HG03064 (cell line): ENCODE results near the gene MCEMP1.

Source experiments
- ATAC-seq: cut with Tn5 transposase; IDR thresholded peaks from one replicate; pipeline ENCODE4 v1.9.1; 2021; ENCODE audit warnings: low read depth; ENCODE audit not compliant: unreplicated experiment

The MCEMP1 gene

GRCh38 chr19:7670150-7670783 lies 6.6 kb upstream of the MCEMP1 start:
- ATAC-seq: no peak

DNA sequence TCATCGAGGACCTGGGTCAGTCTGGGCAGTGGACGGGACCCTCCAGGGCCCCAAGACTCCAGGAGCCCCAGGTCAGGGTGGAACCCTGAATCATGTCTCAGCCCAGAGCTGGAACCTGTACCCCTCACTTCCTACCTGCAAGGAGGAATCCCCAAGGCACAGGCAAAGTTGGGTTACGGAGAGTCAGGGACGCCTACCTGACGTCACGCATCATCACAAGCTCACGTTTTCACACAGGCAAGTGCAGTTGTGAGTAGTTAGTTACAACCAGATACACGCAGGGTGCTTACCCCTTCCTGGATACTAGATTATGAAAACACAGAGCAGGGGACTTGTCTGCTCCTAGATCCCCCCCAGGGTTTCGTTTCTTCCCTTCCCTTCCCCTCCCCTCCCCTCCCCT lies 6.1 kb upstream of the MCEMP1 start:
- no peak for ATAC-seq

GRCh38 chr19:7672522-7672921 lies 4.4 kb upstream of the MCEMP1 start:
- ATAC-seq: no peak

DNA sequence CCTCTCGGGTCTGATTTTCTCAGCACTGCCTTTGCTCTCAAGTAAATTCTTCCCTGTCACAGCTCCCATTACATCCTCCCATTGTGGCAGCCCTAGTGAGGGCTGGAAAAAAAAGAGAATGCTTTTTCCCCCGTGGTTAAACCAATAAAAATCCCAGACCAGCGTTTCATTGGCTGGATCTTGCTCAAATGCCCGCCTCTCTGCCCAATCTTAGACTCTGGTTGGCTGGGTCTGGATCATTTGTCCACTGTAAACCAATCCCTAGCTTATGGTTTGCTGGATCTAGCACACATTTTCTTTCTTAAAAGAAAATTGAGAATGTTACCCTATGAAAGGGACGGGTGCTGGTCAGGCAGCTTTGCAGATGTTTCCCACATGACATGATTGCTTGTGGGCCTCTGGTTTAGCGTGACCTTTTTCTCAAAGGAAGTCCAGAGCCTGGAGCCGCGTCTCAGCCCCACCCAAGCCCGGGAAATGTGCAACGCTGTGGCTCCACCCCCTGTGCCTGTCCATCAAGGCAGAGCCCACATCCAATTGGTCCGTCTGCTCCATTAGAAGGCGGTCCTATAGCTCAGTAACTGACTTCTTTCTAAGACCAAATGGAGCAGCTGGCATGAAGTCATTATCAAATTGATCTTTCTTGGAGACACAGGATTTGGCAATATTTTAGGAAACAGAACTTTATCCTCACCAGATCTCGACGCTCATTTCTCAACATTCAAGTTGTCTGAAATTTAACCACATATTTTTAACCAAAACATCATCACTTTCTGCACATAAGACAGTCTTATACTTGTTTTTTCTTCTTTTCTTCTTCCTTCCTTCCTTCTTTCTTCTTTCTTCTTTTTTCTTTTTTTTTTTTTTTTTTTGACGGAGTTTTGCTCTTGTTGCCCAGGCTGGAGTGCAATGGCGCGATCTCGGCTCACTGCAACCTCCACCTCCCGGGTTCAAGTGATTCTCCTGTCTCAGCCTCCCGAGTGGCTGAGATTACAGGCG lies 2.6 kb upstream of the MCEMP1 start:
- ATAC-seq: no peak

- ATAC-seq: no peak
Observed at GRCh38 chr19:7676376-7676775, 514 bp upstream of the MCEMP1 start.

- no peak for ATAC-seq
Observed at GRCh38 chr19:7677669-7678311, 900 bp downstream of the MCEMP1 start.

DNA sequence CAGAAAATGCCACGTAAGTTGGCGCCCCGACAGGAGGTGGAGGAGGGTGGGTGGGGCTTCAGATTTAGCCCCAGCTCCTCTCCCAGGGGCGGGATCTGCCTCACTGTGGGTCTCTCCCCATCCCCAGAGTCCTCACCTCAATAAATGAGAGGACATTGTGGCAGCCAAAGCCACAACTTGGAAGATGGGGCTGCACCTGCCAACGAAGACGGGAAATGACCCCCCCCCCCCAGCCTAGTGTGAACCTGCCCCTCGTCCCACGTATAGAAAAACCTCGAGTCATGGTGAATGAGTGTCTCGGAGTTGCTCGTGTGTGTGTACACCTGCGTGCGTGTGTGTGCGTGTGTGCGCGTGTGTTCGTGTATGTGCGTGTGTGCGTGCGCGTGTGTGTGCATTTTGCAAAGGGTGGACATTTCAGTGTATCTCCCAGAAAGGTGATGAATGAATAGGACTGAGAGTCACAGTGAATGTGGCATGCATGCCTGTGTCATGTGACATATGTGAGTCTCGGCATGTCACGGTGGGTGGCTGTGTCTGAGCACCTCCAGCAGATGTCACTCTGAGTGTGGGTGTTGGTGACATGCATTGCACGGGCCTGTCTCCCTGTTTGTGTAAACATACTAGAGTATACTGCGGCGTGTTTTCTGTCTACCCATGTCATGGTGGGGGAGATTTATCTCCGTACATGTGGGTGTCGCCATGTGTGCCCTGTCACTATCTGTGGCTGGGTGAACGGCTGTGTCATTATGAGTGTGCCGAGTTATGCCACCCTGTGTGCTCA lies 2.3 kb downstream of the MCEMP1 start:
- ATAC-seq: no peak

GRCh38 chr19:7679771-7680605 lies 3.1 kb downstream of the MCEMP1 start:
- ATAC-seq: no peak

DNA sequence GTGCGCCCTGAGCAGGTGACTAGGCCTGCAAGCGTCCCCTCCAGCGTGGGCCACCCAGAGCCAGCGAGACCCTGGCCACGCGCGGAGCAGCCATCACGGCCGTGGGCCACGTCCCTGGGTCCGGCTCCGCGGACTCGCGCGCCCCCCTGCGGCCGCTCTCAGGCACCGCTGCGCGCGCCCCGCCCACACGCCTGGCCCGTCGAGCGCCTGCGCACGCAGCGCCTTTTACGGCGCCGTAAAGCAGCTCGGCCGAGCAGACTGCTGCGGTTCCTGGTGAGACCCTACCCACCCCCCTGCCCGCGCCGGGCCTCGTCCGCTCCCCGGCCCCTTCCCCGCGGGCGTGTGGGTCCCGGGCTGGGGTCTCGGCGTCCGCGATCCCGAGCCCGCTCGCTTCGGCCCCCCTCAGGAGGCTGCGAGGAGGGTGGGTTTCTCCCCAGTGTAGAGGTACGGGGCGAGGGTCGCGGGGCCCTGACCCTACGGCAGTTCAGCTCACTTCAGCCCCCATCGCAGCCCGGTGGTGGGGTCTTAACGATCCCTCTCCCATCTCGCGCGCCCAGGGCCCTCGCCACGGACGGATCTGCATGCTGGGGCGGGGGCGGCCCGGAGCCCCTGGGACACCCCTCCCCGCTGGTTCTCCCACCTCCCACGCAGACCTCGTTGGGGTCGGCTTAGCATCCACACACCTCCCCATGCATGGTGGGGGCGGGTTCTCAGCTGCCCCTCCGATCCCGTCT lies 3.9 kb downstream of the MCEMP1 start, which contains the start of gene TRAPPC5:
TSS of gene TRAPPC5 (plus strand) at position 228 of the 734 bp plus-strand sequence. CDS start 1,421 bp downstream, outside the sequence.
- ATAC-seq: no peak

- no peak for ATAC-seq
Observed at GRCh38 chr19:7681340-7682174, 4.7 kb downstream of the MCEMP1 start.

DNA sequence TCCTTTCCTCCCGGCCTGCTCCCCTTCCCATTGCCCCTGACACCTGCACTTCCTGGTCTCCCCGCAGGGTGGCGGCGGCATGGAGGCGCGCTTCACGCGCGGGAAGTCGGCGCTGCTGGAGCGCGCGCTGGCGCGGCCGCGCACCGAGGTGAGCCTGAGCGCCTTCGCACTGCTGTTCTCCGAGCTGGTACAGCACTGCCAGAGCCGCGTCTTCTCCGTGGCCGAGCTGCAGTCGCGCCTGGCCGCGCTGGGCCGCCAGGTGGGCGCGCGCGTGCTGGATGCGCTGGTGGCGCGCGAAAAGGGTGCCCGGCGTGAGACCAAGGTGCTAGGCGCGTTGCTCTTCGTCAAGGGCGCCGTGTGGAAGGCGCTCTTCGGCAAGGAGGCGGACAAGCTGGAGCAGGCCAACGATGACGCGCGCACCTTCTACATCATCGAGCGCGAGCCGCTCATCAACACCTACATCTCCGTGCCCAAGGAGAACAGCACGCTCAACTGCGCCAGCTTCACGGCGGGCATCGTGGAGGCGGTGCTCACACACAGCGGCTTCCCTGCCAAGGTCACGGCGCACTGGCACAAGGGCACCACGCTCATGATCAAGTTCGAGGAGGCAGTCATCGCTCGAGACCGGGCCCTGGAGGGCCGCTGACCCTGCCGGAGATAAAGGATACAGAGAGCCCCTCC lies 5.4 kb downstream of the MCEMP1 start:
- ATAC-seq: no peak

GRCh38 chr19:7685546-7686445 lies 8.9 kb downstream of the MCEMP1 start:
- no peak for ATAC-seq

- no peak for ATAC-seq
Observed at GRCh38 chr19:7687177-7687576, 10.3 kb downstream of the MCEMP1 start.

GRCh38 chr19:7689165-7689564 lies 12.3 kb downstream of the MCEMP1 start:
- ATAC-seq: no peak

DNA sequence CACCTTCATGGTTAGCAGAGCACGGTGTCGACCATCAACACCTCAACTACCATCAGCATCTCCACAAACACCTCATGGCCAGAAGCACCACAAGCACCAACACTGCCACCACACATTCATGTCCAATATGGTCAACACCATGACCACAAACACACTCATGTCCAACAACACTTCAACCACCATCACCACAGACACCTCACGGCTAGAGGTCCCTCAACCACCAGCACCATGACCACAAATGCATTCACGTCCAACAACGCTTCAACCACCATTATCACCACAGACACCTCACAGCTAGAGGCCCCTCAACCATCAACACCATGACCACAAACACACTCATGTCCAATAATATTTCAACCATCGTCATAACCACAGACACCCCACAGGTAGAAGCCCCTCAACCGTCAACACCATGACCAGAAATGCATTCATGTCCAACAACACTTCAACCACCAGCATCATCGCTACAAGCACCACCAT lies 13.9 kb downstream of the MCEMP1 start:
- no peak for ATAC-seq

DNA sequence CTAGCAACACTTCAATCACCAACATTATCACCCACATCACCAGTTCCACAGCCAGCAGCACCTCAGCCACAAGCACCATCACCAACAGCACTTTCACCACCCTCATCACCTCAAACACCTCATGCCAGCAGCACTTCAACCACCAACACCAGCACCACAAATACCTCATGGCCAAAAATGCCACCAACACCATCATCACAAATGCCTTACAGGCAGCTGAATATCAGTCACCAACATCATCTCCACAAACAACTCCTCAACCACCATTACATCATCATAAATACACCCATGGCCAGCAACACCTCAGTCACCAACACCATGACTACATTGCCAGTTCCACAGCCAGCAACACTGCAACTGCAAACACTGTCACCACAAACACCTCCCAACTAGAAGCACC lies 14.6 kb downstream of the MCEMP1 start:
- no peak for ATAC-seq
